ENCODE measurements around the gene SLAMF1. TPM values are rescaled to one million over a fixed set of nuclear protein-coding genes. Genes with fewer than 3 reads are reported as not detected.
"Not testable (repeated sequence)": the region's sequence is repeated elsewhere in the genome, so short reads cannot be mapped to it uniquely, and the experiment has no call there.

Gene SLAMF1
- total RNA-seq, 2 experiments from 2014 or later: 41.3 to 42.6 TPM

DNA sequence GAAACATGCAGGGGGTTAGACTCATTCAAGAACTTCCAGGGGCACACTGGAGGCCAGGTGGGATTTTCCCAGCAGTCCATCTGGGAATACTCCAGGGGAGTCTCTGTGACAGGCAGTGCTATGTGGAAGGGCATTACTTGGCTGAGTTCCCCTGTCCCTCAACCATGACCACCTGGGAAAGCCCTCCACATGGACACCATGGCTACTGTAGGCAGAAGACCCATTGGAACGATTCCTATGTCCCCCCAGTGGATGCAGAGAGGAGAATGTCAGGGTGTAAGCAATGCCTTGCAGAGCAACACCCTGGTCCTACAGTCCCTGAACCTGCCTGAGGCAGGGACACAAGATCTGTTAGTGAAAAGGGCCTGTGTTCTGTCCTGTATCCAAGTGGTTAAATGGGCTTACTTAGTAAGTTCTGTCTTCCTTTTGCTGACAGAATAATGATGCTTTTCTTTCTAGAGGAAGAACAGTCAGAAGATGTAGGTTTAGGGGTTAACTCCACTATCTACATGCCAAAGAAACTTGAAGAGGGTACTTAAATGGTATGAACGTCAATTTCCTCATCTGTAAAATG is 13.4 kb downstream of the SLAMF1 start:
- POLR2A ChIA-PET: interaction anchor here (1.0 to 1.7 kb wide), 2 partner anchors 10 to 34 kb away, joined by 3 to 9 read pairs; no protein-coding TSS in a partner anchor

DNA sequence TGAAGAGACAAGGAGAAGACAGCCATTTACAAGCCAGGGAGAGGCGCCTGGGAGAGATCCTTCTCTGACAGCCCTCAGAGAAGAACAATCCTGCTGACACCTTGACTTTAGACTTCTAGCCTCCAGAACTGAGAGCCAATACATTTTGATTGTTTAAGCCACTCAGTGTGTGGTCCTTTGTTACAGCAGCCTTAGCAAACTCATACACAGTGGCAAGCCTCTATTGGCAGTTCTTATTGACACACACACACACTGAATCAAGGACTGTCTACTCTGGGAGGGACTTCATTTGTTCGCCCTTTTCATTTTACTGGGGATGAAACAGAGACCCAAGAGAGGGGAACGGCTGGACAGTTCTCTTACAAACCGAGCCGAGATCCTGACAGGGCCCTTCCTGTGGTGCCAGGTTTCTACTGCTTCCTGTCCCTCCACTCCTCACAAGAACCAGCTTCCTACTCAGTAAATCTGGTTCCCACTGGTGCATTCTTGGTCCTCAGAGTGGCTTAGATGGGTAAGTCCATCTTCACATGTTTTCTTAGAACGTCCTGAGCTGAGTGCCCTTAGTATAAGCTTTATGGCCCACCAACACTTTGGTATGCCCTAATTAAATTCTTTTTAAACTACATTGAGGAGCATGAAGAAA is 14.7 kb downstream of the SLAMF1 start:
- no peaks in the 10 kb centered on the region for H3K27me3 Mint-ChIP-seq
- H3K36me3 Mint-ChIP-seq: peaks cover 76% of the 10 kb centered on the region
- H3K4me1 Mint-ChIP-seq: peaks cover 74% of the 10 kb centered on the region
- DNase-seq (no peak), ATAC-seq (ENCODE audit: low read depth) (no peak)
- POLR2A ChIA-PET: interaction anchor here (0.6 to 1.7 kb wide), 5 partner anchors 9 to 107 kb away, joined by 3 to 9 read pairs (median 4); no protein-coding TSS in a partner anchor
- H3K27ac Mint-ChIP-seq: peak overlapping the region; percentile 97
- peak overlapping the region; percentile 27 for H3K4me3 Mint-ChIP-seq
- H3K9me3 Mint-ChIP-seq: no peaks in the 10 kb centered on the region

More for the DNA sequence above, 13.4 kb downstream of the SLAMF1 start:
- ATAC-seq (ENCODE audit: low read depth) (no peak), DNase-seq (no peak)
- Mint-ChIP-seq H3K36me3 (peaks cover 70% of the 10 kb centered on the region), H3K9me3 (no peaks in the 10 kb centered on the region), H3K4me3 (peak overlapping the region; percentile 60), H3K4me1 (peaks cover 76% of the 10 kb centered on the region), H3K27ac (peak overlapping the region; percentile 84), H3K27me3 (no peaks in the 10 kb centered on the region)

DNA sequence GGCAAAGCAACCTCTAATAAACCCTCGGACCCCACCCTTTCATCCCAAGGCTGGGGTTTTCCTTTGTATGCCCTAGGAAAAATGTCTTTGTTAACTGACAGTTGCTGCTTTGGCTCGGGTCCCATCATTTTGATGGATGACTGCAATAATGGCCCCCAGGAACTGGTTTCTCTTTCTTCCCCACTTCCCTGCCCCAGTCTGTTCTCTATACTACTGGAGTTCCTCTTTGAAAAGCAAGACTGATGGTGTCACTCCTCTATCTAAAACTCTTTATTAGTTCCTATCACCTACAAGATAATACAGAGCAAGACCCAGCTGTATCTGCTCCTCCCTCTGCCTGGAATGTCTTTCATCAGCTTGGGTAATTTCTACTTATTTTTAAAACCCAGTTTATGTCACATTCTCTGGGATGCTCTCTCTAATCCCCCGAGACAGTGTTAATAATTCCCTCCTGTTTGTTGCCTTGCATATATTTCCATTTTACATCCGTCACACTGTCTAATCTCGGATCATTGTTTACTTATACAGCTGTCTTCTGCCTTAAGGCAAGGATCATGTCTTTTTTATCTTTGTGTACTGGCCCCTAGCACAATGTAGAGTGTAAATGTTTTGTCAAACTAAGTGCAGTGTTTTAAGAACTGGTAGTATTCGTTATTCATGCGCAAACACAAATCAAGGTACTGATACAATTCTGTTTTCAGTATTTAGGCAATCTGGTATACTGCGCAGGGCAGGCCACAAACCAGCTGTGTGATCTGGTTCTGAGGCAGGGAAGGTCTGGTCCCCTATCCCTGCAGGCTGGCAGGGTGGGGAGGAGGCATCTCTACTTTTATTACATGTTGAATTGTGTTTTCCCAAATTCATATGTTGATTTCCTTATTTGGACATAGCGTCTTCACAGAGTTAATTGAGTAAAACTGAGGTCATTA is 16.1 kb downstream of the SLAMF1 start:
- peak overlapping the region; percentile 75 for H3K4me3 Mint-ChIP-seq
- H3K36me3 Mint-ChIP-seq: peaks cover 73% of the 10 kb centered on the region
- POLR2A ChIA-PET: interaction anchor here (2.3 to 3.3 kb wide), 3 partner anchors 9 to 77 kb away, joined by 8 to 22 read pairs (median 22); partner anchors contain the start of gene SLAMF1
- ATAC-seq (ENCODE audit: low read depth): no peak
- H3K4me1 Mint-ChIP-seq: peaks cover 80% of the 10 kb centered on the region
- H3K27ac Mint-ChIP-seq: peak overlapping the region; percentile 97
- no peaks in the 10 kb centered on the region for H3K27me3 Mint-ChIP-seq
- no peaks in the 10 kb centered on the region for H3K9me3 Mint-ChIP-seq
- no peak for DNase-seq

DNA sequence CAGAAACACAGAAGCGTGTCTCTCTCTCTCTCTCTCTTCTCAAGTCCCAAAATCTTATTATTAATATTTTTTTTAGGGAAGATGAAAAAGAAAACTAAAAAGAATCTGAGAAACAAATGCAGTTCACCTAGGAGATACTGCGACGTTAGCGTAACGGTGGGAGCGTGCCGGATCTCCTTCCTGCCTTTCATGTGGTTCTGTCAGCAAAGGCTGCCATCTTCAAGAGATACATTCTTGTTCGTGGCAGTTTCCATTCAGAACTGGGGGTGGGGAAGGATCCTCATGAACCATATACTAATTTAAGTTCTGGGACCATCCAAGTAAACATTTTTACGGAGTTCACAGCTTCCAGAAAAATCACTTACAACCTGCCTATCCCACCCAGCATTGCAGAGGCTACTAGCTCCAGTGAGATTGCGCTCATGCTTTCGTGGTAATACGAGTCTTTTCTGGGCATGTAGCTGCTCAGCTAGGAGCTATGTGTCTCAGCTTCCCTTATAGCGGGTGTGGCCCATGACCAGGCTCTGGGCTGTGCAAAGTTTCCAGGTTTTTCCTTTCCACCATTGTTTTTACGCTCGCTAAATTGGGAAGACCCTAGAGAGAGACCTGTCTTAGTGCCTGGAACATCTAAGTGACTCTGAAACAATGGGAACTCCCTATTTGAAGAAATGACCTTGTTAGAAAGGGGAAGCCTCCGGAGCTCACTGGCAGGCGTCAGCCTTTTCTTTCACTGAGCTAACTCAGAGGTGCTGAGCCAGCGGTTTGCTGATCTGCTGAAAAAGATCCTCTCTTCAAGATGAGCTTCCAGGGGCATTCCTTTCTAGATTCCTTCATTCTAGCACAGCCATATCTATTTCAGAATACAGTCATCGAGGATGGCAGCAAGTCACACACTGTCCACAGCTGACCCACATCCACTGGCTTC is 17.3 kb downstream of the SLAMF1 start:
- Mint-ChIP-seq H3K36me3 (peaks cover 74% of the 10 kb centered on the region), H3K27ac (peak overlapping the region; percentile 97), H3K4me1 (peaks cover 86% of the 10 kb centered on the region), H3K9me3 (no peaks in the 10 kb centered on the region), H3K4me3 (peak overlapping the region; percentile 75), H3K27me3 (no peaks in the 10 kb centered on the region)
- ATAC-seq (ENCODE audit: low read depth) (peak; percentile 67), DNase-seq (peak; percentile 70)
- POLR2A ChIA-PET: interaction anchor here (0.9 to 3.3 kb wide), 7 partner anchors 8 to 78 kb away, joined by 3 to 22 read pairs (median 9); partner anchors contain the start of gene SLAMF1

DNA sequence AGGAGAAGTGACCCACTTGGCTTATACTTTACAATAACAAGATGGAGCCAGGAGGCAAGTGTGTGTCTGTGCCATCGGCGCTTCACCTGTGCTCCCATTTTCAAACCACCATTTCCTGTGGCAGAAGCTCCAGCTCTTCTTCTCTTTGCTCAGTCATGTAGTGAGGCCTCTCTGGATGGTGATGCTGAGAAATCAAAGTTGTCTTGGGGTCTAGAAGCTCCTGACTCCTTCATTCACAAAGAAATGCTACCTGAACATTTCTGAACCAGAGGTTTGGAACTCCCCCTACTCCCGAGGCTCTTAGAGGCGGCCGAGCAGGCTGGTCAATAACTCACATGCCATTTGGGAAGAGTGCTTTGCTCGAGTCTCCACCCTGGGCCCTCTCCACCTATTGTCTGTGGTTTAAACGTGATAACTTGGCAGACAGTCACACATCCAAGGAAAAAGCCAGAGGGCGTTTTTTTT is 18.0 kb downstream of the SLAMF1 start:
- H3K4me3 Mint-ChIP-seq: peak overlapping the region; percentile 75
- H3K4me1 Mint-ChIP-seq: peaks cover 87% of the 10 kb centered on the region
- ATAC-seq (ENCODE audit: low read depth): peak; percentile 6
- H3K9me3 Mint-ChIP-seq: no peaks in the 10 kb centered on the region
- peaks cover 73% of the 10 kb centered on the region for H3K36me3 Mint-ChIP-seq
- no peak for DNase-seq
- no peaks in the 10 kb centered on the region for H3K27me3 Mint-ChIP-seq
- H3K27ac Mint-ChIP-seq: peak overlapping the region; percentile 97
- POLR2A ChIA-PET: interaction anchor here (0.9 to 3.3 kb wide), 7 partner anchors 9 to 83 kb away, joined by 3 to 22 read pairs (median 9); partner anchors contain the start of genes CD48 and SLAMF1

DNA sequence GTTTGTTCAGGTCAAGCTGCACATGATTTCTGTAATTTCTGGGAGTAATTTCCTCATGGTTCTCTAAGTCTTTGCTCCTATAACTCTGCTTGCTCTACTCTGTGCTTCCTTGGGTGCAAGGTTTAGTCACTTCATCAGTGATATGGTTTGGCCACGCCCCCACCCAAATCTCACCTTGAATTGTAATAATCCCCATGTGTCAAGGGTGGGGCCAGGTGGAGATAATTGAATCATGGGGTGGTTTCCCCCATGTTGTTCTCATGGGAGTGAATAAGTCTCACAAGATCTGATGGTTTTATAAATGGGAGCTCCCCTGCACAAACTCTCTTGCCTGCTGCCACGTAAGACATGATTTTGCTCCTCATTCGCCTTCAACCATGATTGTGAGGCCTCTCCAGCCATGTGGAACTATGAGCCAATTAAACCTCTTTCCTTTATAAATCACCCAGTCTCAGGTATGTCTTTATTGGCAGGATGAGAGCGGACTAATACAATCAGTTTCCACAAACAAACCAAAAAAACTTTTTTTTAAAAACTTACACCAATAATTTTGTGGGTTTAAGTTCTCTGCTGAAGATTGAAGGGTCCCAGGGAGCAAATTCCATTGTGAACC is 19.1 kb downstream of the SLAMF1 start:
- peaks cover 88% of the 10 kb centered on the region for H3K4me1 Mint-ChIP-seq

DNA sequence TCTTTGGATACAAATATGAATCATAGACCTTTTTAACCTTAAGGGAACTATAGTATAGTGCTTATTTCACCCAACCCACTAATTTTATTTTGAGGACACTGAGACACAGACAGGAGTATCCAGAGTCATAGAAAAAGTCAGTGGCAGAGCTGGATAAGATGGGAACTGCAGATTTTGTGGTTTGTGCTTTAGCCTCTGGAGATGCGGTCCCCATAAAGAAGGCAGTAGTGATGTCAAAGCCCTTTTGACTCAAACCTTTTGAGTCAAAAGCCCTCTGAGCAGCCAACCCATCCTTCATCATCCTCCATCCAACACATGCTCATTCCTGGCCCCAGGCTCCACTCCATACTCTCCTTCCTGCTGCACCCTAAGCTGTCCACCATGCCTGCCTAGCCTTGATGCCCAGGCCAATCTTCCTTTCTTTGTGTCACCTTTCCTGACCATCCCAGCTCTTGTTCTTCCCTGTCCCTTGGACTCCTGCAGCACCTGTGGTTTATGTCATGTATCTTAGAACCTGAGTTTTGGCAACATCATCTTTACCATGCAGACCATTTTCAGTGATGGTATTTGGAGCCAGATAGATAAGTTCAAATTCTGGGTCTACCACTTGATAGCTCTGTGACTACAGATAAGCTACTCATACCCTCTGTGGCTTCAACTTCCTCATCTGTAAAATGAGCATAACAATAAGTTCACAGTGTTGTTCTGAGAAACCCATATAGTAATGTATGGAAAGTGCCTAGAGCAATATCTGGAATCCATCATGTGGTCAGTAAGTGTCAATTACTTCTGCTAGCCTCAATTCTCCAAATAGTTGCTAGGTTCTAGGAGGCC is 20.1 kb downstream of the SLAMF1 start:
- Mint-ChIP-seq H3K27me3 (no peaks in the 10 kb centered on the region), H3K9me3 (no peaks in the 10 kb centered on the region), H3K36me3 (peaks cover 73% of the 10 kb centered on the region), H3K4me1 (peaks cover 91% of the 10 kb centered on the region), H3K4me3 (peak overlapping the region; percentile 79), H3K27ac (peak overlapping the region; percentile 97)
- ATAC-seq (ENCODE audit: low read depth) (peak; percentile 55), DNase-seq (no peak)
- POLR2A ChIA-PET: interaction anchor here (0.5 to 1.8 kb wide), 10 partner anchors 11 to 194 kb away, joined by 3 to 12 read pairs (median 4); partner anchors contain the start of gene SLAMF1

More for the DNA sequence above, 19.1 kb downstream of the SLAMF1 start:
- peaks cover 72% of the 10 kb centered on the region for H3K36me3 Mint-ChIP-seq
- not testable (repeated sequence) for DNase-seq; H3K9me3 Mint-ChIP-seq; H3K27me3 Mint-ChIP-seq; ATAC-seq (ENCODE audit: low read depth)
- H3K4me3 Mint-ChIP-seq: peak overlapping the region; percentile 79
- peak overlapping the region; percentile 97 for H3K27ac Mint-ChIP-seq
- POLR2A ChIA-PET: interaction anchor here (0.5 to 3.3 kb wide), 13 partner anchors 9 to 195 kb away, joined by 3 to 22 read pairs (median 4); partner anchors contain the start of genes CD48 and SLAMF1

DNA sequence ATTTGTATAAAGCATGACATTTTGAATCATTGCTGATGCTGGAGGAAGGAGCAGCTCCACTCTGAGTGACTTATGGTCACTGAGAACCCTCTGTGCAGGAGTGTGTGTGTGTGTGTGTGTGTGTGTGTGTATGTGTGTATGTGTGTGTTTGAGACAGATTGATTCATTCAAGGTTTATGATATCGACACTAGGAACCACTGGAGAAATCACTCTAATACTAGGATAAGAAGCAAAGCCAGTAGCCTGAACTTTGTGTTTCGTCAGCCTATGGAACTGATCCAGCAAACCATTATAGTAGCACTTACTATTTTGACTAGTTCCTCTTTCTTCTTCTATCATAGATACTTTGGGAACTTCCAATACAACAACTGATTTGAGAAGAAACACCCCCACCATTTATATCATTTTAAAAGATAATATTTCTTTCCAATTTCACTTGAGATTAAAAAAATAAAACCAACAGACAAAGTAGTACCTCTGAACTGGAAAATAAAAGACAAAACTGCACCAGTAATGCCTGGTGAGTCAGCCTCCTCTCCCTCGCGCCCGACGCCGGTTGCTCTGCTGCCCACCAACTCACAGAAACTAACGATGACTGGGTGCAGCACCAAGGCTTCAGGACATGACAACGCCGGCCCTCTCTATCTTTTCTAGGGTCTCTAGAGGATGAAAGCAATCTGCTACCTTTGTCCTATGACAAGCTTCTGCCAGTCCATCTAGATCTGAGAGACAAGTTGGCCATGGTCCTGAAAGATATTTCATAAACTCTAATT is 20.9 kb downstream of the SLAMF1 start:
- H3K36me3 Mint-ChIP-seq: peaks cover 70% of the 10 kb centered on the region
- DNase-seq (no peak), ATAC-seq (ENCODE audit: low read depth) (no peak)
- peak overlapping the region; percentile 48 for H3K4me3 Mint-ChIP-seq
- peaks cover 91% of the 10 kb centered on the region for H3K4me1 Mint-ChIP-seq
- POLR2A ChIA-PET: interaction anchor here (1.8 to 2.5 kb wide), 2 partner anchors 39 to 40 kb away, joined by 7 to 12 read pairs; no protein-coding TSS in a partner anchor
- peak overlapping the region; percentile 97 for H3K27ac Mint-ChIP-seq
- H3K9me3 Mint-ChIP-seq: no peaks in the 10 kb centered on the region
- H3K27me3 Mint-ChIP-seq: no peaks in the 10 kb centered on the region

DNA sequence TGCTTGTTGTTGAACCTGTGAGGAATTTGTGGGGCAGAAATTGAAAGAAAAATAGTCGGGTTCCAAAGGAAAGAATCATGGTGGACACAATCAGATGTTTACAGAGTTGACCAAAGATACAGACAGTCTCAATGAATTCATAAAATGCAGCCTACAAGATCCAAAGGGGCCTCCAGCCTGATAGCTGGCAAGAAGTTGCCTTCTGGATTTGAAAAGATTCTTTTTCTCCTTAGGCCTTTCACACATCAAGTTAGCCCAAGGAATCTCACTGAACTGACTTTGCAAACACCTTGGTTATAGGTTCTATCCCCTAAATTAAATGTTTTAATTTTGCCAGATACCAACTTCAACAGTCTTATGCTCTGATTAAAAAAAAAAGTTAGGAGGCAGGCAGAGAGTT is 21.5 kb downstream of the SLAMF1 start:
- H3K4me3 Mint-ChIP-seq: peak overlapping the region; percentile 15
- POLR2A ChIA-PET: interaction anchor here (2.5 kb wide), 1 partner anchor 40 kb away, joined by 7 read pairs; no protein-coding TSS in a partner anchor

DNA sequence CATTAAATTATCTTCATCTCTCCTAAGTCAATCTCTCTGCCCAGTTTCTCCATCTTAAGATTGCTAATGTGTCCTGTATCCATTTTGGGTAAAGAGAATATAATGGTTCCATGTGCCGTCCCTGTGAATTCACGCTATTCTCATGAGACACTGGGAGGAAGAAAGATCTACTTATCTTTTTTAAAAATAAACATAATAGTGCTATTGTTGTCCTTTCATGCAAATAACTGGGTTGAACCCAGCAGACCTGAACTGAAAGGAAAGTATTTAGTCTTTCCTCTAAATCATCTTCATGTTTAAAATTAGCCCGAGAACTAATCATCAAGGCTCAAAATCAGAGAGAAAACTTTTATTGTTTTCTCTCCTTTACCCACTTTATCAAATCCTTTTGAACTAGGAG is 22.4 kb downstream of the SLAMF1 start:
- POLR2A ChIA-PET: interaction anchor here (1.0 to 2.5 kb wide), 2 partner anchors 21 to 40 kb away, joined by 4 to 7 read pairs; no protein-coding TSS in a partner anchor
- DNase-seq (no peak), ATAC-seq (ENCODE audit: low read depth) (no peak)
- H3K27me3 Mint-ChIP-seq: no peaks in the 10 kb centered on the region
- H3K27ac Mint-ChIP-seq: peak overlapping the region; percentile 97
- peaks cover 72% of the 10 kb centered on the region for H3K36me3 Mint-ChIP-seq
- H3K9me3 Mint-ChIP-seq: no peaks in the 10 kb centered on the region
- H3K4me3 Mint-ChIP-seq: peak overlapping the region; percentile 50
- H3K4me1 Mint-ChIP-seq: peaks cover 85% of the 10 kb centered on the region

More for the DNA sequence above, 21.5 kb downstream of the SLAMF1 start:
- DNase-seq (no peak), ATAC-seq (ENCODE audit: low read depth) (no peak)
- Mint-ChIP-seq H3K27ac (peak overlapping the region; percentile 97), H3K9me3 (no peaks in the 10 kb centered on the region), H3K27me3 (no peaks in the 10 kb centered on the region), H3K36me3 (peaks cover 65% of the 10 kb centered on the region), H3K4me1 (peaks cover 86% of the 10 kb centered on the region)

All from activated naive CD8-positive, alpha-beta T cell treated with anti-CD3 and anti-CD28 coated beads, Interleukin-2, amount 10 ng/mL, durations not matched to agents 7 days and 5 days (primary cell).